ENCODE results near the gene LLGL2.
"Not testable (repeated sequence)": the region's sequence is repeated elsewhere in the genome, so short reads cannot be mapped to it uniquely, and the experiment has no call there.

The LLGL2 gene, protein sequence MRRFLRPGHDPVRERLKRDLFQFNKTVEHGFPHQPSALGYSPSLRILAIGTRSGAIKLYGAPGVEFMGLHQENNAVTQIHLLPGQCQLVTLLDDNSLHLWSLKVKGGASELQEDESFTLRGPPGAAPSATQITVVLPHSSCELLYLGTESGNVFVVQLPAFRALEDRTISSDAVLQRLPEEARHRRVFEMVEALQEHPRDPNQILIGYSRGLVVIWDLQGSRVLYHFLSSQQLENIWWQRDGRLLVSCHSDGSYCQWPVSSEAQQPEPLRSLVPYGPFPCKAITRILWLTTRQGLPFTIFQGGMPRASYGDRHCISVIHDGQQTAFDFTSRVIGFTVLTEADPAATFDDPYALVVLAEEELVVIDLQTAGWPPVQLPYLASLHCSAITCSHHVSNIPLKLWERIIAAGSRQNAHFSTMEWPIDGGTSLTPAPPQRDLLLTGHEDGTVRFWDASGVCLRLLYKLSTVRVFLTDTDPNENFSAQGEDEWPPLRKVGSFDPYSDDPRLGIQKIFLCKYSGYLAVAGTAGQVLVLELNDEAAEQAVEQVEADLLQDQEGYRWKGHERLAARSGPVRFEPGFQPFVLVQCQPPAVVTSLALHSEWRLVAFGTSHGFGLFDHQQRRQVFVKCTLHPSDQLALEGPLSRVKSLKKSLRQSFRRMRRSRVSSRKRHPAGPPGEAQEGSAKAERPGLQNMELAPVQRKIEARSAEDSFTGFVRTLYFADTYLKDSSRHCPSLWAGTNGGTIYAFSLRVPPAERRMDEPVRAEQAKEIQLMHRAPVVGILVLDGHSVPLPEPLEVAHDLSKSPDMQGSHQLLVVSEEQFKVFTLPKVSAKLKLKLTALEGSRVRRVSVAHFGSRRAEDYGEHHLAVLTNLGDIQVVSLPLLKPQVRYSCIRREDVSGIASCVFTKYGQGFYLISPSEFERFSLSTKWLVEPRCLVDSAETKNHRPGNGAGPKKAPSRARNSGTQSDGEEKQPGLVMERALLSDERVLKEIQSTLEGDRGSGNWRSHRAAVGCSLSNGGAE

DNA sequence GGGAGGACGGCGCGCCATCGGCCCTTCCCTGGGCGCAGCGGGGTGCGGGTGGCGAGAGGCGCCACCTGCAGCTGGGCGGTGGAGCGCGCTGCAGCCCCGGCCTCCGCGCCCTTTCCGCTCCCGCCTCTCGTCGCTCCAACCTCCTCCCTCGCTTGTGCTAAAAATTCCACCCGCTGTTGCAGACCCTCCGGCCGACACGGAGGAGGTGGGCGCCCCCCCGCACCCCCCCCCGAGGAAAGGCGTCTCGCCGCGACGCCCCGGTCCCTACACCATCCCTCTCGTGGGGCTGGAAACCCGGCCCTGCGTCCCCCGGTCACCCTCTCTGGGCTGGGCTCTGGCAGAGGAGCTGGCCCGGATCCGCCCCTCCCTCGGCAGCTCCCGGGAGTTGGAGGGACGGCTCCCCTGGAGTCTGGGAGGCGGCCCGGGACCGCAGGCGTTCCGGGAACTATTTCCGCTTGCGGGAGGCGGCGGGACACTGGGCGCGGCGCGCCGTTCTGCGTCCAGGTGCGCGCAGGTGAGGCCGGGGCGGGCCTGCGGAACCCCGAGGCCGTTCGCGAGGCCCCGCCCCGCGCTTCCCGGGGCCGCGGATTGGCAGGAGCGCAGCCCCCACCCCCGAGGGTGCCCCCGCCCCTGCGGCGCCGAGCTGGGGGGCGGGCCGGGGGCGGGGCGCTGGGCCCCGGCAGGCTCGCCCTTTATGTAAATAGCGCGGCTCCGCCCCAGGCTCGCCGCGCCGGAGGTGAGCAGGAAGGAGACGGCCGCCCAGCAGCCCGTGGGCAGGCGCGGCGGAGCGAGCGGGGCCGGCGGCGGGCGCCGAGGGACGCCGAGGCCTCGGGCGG, at the start of gene LLGL2:
TSS of gene LLGL2 (plus strand) at position 728 of the 836 bp plus-strand sequence. CDS start 17,730 bp downstream, outside the sequence.
- DNase-seq, result peak; percentile 38

DNA sequence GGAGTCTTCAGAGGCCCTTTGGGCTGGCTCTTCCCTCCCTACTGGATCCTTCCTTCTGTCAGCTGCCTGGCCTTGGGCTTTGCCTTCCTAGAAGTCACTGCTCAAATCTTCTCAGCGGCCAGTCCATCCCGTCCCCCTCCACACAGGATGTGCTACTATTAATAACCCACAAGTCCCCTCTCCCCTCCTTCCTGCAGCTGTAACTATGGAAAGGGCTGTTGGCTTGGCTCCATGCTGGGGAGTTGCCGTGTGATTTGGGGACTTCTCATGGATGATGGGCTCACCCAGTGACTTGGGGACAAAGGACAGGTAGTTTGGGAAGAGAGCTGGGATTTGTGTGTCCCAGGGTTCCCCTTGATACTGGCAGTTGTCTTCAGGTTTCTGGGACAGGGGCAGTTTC, 49.6 kb upstream of the LLGL2 start:
- no peak for DNase-seq

GRCh38 chr17:75476271-75476671, 49.2 kb upstream of the LLGL2 start:
- no peak for DNase-seq

DNA sequence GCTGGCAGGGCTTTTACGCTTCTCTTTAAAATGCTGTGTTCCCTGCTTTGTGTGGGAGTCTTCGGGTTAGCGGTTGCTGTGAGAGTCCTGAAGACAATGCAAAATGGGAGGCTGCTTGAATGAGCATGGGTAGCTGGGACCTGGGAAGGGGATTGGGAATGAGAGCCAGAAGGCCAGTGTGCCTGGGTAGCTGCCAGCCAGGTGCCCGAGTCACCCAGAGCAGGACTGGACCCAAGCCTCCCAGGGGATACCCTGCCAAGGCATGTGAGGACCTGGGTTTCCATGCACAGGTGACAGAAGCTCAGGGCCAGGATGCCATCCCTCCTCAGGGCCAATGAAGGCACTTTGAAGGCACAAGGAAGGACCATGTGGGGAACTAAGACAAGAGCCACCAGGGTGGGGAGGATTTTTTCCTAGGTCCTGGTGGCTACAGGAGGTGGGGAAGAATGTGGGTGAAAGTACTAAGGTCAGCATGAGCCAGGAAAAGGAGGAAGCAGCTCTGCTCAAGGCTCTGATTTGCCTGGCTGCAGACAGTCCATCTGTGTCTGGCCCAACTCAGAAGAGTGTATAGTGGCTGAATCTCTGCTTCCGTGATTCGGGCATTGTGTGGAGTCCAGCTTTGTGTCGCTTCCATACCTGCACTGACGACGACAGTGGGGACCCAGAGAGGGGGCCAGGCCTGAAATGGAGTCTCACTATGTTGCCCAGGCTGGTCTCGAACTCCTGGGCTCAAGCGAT, 48.6 kb upstream of the LLGL2 start:
- DNase-seq, result no peak

GRCh38 chr17:75477490-75477862, 48.0 kb upstream of the LLGL2 start:
- DNase-seq, result not testable (repeated sequence)

- DNase-seq, result no peak
Measured at GRCh38 chr17:75478508-75478907, 47.0 kb upstream of the LLGL2 start.

GRCh38 chr17:75480281-75480680, 45.2 kb upstream of the LLGL2 start:
- no peak for DNase-seq

- DNase-seq, result peak; percentile 75
Measured at GRCh38 chr17:75481194-75482068, 44.1 kb upstream of the LLGL2 start.

DNA sequence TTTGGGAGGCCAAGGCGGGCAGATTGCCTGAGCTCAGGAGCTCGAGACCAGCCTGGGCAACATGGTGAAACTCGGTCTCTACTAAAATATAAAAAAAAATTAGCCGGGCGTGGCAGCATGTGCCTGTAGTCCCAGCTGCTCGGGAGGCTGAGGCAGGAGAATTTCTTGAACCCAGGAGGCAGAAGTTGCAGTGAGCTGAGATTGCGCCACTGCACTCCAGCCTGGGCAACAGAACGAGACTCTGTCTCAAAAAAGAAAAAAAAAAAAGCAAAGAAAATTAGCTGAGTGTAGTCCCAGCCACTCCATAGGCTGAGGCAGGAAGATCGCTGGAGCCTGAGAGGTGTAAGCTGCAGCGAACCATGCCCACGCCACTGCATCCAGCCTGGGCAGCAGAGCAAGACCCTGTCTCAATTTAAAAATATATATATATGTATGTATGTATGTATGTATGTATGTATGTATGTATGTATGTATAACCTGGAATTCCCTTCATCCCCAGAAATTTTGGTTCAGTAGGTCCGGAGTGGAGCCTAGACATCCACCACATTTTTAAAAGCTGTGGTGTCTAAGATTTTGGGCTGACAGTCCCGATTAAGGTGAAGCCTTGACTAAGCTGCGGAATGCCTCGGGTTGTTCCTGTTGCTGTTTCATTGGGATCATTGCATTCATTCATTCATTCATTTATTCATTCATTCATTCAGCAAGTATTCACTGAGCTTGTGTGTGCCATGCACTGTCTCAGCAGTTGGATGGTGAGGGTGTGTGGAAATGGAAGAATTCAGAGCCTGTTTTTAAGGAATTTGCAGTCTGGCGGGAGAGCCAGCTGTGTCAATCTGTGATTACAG, 43.2 kb upstream of the LLGL2 start:
- no peak for DNase-seq

DNA sequence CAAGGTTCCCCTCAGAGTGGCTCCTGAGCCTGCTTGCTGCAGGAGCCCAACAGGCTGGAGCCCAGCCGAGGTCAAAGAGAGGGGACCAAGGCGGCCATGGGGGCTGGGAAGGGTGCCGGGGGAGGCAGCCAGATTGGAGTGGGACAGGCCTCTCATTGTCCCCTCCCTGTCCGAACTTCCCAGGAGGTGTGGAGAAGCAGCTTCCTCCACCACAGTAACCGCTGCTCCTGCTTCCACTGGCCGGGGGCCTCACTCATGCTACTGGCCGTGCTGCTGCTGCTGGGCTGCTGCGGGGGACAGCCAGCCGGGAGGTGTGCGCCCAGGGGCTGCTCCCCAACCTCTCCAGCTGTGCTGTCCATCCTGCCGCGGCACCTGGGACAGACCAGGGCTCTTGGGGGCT, 39.8 kb upstream of the LLGL2 start:
- no peak for DNase-seq

GRCh38 chr17:75486151-75486550, 39.3 kb upstream of the LLGL2 start:
- DNase-seq, result no peak

- DNase-seq, result no peak
Measured at GRCh38 chr17:75486951-75487350, 38.5 kb upstream of the LLGL2 start.

DNA sequence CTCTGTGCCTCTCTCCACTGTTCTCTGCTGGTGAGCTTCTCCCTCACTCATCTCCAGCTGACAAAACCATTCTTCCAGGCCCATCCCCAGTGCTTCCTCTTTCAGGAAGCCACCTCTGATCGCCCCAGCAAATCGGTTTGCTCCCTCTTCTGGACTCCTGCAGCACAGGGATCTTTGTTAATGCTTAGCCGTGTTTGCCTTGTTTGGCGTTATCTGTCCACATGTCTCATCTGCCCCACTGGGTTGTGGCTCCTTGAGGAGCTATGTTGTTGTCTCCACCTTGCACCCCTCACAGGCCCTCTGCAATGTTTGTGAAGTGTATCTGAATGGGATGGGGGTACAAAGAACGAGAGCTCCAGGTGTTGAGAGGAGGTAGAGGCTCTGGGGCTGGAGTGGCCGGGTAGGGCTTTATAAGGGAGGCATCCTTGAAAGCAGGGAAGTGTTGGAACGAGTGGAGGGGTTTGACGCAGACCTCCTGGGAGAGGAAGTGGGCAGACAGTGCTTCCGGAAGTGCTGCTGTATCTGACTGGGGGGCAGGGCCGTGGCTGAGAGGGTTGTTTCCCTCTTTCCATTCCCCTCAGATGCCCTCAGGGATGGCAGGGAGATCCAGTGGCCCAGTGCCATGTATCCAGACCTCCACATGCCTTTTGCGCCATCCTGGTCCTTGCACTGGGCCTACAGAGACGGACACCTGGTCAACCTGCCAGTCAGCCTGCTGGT, 38.0 kb upstream of the LLGL2 start:
- DNase-seq, result no peak

GRCh38 chr17:75488693-75489510, 36.6 kb upstream of the LLGL2 start:
- DNase-seq, result no peak

GRCh38 chr17:75489511-75489955, 36.0 kb upstream of the LLGL2 start:
- DNase-seq, result no peak

DNA sequence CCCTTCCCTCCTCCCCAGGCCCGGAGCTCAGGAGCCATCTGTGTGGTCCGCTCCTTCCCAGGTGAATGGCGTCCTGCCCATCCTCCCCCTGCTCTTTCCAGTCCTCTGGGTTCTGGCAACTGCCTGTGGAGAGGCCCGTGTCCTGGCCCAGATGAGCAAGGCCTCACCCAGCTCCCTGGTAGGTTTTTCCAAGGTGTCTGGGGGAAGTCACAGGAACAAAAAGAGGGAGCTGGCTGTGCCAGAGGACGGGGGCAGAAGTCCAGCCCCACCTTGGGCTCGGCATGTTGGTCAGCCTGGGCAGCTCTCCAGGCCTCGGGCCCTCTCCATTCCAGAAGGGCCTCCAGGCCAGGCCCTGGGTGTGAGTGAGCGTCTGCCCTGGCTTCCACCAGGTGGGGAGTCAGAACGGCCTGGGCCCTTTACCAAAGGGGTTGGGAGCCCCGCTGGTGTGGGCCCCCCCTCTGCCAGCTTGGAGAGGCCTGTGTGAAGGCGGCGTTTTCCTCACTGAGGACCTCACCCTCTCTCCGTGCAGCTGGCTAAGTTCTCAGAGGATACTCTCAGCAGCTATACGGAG, 35.2 kb upstream of the LLGL2 start:
- DNase-seq, result no peak

DNA sequence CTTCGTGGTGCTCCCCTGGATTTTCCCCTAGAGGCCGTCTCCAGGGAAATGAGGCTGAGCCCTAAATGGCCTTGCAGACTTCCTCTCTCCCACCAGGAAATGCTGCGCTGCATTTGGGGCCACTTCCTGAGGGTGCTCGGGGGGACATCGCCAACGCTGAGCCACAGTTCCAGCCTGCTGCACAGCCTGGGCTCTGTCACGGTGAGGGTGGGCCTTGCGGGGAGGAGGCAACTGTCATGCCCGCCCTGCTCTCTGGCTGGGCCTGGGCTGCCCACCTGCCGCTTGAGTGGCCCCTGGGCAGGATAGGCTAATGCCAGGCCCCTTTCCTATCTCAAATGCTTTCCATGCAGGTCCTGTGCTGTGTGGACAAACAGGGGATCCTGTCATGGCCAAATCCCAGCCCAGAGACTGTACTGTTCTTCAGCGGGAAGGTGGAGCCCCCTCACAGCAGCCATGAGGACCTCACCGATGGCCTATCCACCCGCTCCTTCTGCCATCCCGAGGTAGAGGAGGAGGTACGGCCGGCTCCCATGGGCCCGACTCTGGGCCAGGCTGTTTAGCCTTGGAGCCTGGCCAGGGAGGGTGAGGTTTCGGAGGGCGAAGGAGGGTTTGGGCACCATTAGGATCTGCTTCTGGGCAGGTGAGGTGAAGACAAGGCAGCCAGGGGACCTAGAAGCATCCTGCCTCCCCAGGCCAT, 34.4 kb upstream of the LLGL2 start:
- no peak for DNase-seq

Measured in NCI-H524 treated with DMSO at 0.1 percent for 48 hours (cell line).